GM12878 (cell line): ENCODE data around the gene PPP1R11. TPM values are rescaled to one million over a fixed set of nuclear protein-coding genes. Genes with fewer than 3 reads are reported as not detected.

Source experiments
- ATAC-seq: fragments of 200-7000 bp; cut with Tn5 transposase; 3 replicates; pipeline ENCODE4 v1.9.1; 2020; ENCODE audit warnings: mild to moderate bottlenecking, moderate library complexity
- BruUV-seq: library from RNA; stranded (reverse); fragments of 400-500 nt; replicated peaks from 2 replicates; lab custom pipeline; 2021; lab: Mats Ljungman, UMichigan
- CTCF ChIA-PET: fragments of 300-600 bp; sonication (Branson Sonifier 250); formaldehyde crosslinking; extraction: SDS; loops from one replicate; lab custom pipeline; 2021; ENCODE audit warnings: inconsistent platforms; lab: Yijun Ruan, JAX
- POLR2A ChIA-PET: fragments of 350-600 bp; formaldehyde crosslinking; extraction: SDS; loops from one replicate; lab custom pipeline; 2021; ENCODE audit warnings: inconsistent platforms; lab: Charles Lee
- RAD21 ChIA-PET: fragments of 300-600 bp; sonication (Branson Sonifier 250); formaldehyde crosslinking; loops from one replicate; lab custom pipeline; 2023; ENCODE audit warnings: antibody characterized with exemption; ENCODE audit not compliant: unreplicated experiment; lab: Charles Lee
- SMC1A ChIA-PET: fragments of 300-600 bp; sonication (Branson Sonifier 250); formaldehyde crosslinking; loops from one replicate; lab custom pipeline; 2023; ENCODE audit not compliant: unreplicated experiment, uncharacterized antibody; lab: Charles Lee
- DNase-seq: peaks from one replicate; pipeline ENCODE4 v3.0.0-alpha.2; 2011; ENCODE audit warnings: low read depth, low spot score
- FAIRE-seq: peaks from 3 replicates; lab custom pipeline; 2011; peaks lifted over from hg19 to GRCh38; lab: Jason Lieb, UNC
- H2AFZ ChIP-seq: 2 replicates; pipeline ENCODE4 v1.6.0; 2011; ENCODE audit warnings: low read depth, low read length, control low read depth; ENCODE audit not compliant: control insufficient read depth
- H3K27ac ChIP-seq: 2 replicates; pipeline ENCODE4 v1.5.1; 2011; ENCODE audit warnings: control low read depth; ENCODE audit not compliant: control insufficient read depth, insufficient read depth
- H3K27me3 ChIP-seq, 2 experiments: replicated peaks in 1 of 2; 2 replicates each; pipeline versions ENCODE4 v1.6.0 to v1.6.1; 2011; ENCODE audit warnings: low read length in 1 of 2; ENCODE audit not compliant: control insufficient read depth in 2 of 2, insufficient read depth in 2 of 2
- H3K36me3 ChIP-seq, 2 experiments: 2 replicates each; pipeline ENCODE4 v1.5.1; 2011; ENCODE audit warnings: low read length in 1 of 2; ENCODE audit not compliant: control insufficient read depth in 2 of 2, insufficient read depth in 2 of 2
- H3K4me1 ChIP-seq: 2 replicates; pipeline ENCODE4 v1.6.1; 2011; ENCODE audit warnings: mild to moderate bottlenecking, low read length, moderate library complexity, mixed read lengths; ENCODE audit not compliant: control insufficient read depth, insufficient read depth
- H3K4me2 ChIP-seq: 2 replicates; pipeline ENCODE4 v1.6.0; 2011; ENCODE audit warnings: control low read depth; ENCODE audit not compliant: control insufficient read depth, insufficient read depth
- H3K4me3 ChIP-seq: fragments of 200-600 bp; sonication (generic); 2 replicates; pipeline ENCODE4 v1.5.1; 2016
- H3K79me2 ChIP-seq: 2 replicates; pipeline ENCODE4 v1.6.0; 2011; ENCODE audit warnings: low read length; ENCODE audit not compliant: control insufficient read depth, insufficient read depth
- H3K9ac ChIP-seq: 2 replicates; pipeline ENCODE4 v1.8.0; 2011; ENCODE audit warnings: low read length, control low read depth, mixed read lengths; ENCODE audit not compliant: control insufficient read depth, insufficient read depth
- H3K9me3 ChIP-seq: replicated peaks from 3 replicates; pipeline ENCODE4 v1.5.1; 2011; ENCODE audit warnings: mild to moderate bottlenecking, low read length; ENCODE audit not compliant: control insufficient read depth, insufficient read depth
- H4K20me1 ChIP-seq: 2 replicates; pipeline ENCODE4 v1.6.0; 2011; ENCODE audit not compliant: control insufficient read depth, insufficient read depth
- CHD2 ChIP-seq: IDR thresholded peaks from 2 replicates; pipeline ENCODE4 v1.6.1; 2011; ENCODE audit warnings: low read depth, low read length, improper control_type of control experiment, borderline replicate concordance
- FOXM1 ChIP-seq: IDR thresholded peaks from 2 replicates; pipeline ENCODE4 v1.6.1; 2012; ENCODE audit warnings: low read depth, mild to moderate bottlenecking, inconsistent platforms, low read length, moderate library complexity
- MYB ChIP-seq: fragments of 150-350 bp; IDR thresholded peaks from 2 replicates; pipeline ENCODE4 v1.6.1; 2014; ENCODE audit warnings: mild to moderate bottlenecking, low read depth, low read length, borderline replicate concordance
- NBN ChIP-seq: fragments of 450-650 bp; IDR thresholded peaks from 2 replicates; pipeline ENCODE4 v1.6.1; 2016
- STAT3 ChIP-seq: IDR thresholded peaks from 2 replicates; pipeline ENCODE4 v1.6.1; 2011; ENCODE audit warnings: low read depth, low read length, improper control_type of control experiment
- TAF1 ChIP-seq: IDR thresholded peaks from 2 replicates; pipeline ENCODE4 v1.6.1; 2011; ENCODE audit warnings: mild to moderate bottlenecking, low read depth, low read length, borderline replicate concordance
- TBL1XR1 ChIP-seq: IDR thresholded peaks from 2 replicates; pipeline ENCODE4 v1.6.1; 2012; ENCODE audit warnings: low read depth, low read length, improper control_type of control experiment
- USF1 ChIP-seq: IDR thresholded peaks from 2 replicates; pipeline ENCODE4 v1.6.1; 2011; ENCODE audit warnings: borderline replicate concordance, low read depth, mild to moderate bottlenecking, moderate library complexity, mixed read lengths, low read length; ENCODE audit not compliant: insufficient read depth; ENCODE audit errors: extremely low read length
- ZNF384 ChIP-seq: IDR thresholded peaks from 2 replicates; pipeline ENCODE4 v1.6.1; 2012; ENCODE audit warnings: low read depth, mild to moderate bottlenecking, low read length, improper control_type of control experiment, borderline replicate concordance
- WGBS: methylation state at CpG from one replicate; pipeline ENCODE4 v1.1.6; 2016; ENCODE audit warnings: low lambda C conversion rate; ENCODE audit not compliant: insufficient replicate concordance, insufficient coverage; ENCODE audit errors: missing lambda C conversion rate; 5-methylcytosine and 5-hydroxymethylcytosine counted together
- in situ Hi-C: fragments of 300-500 bp; cut with MboI; formaldehyde crosslinking; loops from 9 replicates; pipeline ENCODE4 v1.14.3; 2018; ENCODE audit warnings: mixed read lengths
- intact Hi-C: fragments of 100-400 bp; cut with micrococcal nuclease; formaldehyde crosslinking; loops from one replicate; pipeline ENCODE4 v1.14.2; 2022; ENCODE audit not compliant: unreplicated experiment
- polyA plus RNA-seq, 11 experiments: library from polyadenylated mRNA; depleted of rRNA in 4 of 11; unstranded in 6 of 11; stranded (reverse) in 5 of 11; fragments of >200 nt; fragmentation: Nextera tagmentation in 4 of 11; fragmentation: Illumina TruSeq in 1 of 11; extraction: Ambion mirVana in 4 of 11; extraction: Trizol in 1 of 11; gene quantifications; 1 replicate in 1 of 11; 2 replicates in 10 of 11; pipeline versions ENCODE4 v1.2.1 to v1.2.3, GENCODE V29; 2011 to 2016; ENCODE audit warnings: inconsistent platforms in 2 of 11, missing spikeins in 2 of 11, low read depth in 1 of 11
- total RNA-seq, 4 experiments: library from RNA; depleted of rRNA in 3 of 4; stranded (reverse); fragments of >200 nt in 3 of 4; fragmentation: Illumina TruSeq in 1 of 4; extraction: Trizol in 1 of 4; gene quantifications; 2 replicates each; pipeline versions ENCODE4 v1.2.1 to v1.2.3, GENCODE V29; 2013 to 2021
- TF ChIP-seq, protein P1 (sequence below): fragments of 450-650 bp; IDR thresholded peaks from 2 replicates; pipeline ENCODE4 v1.6.1; 2017; ENCODE audit warnings: mild to moderate bottlenecking, low read depth, inconsistent platforms; ENCODE audit not compliant: poor library complexity, severe bottlenecking

The PPP1R11 gene
- total and polyA plus RNA-seq, 10 of the 15 experiments (the other 5 are each of a cell fraction or from before 2014, with no cell fraction given), result 12.6 to 56.1 (median 33.5) TPM

DNA sequence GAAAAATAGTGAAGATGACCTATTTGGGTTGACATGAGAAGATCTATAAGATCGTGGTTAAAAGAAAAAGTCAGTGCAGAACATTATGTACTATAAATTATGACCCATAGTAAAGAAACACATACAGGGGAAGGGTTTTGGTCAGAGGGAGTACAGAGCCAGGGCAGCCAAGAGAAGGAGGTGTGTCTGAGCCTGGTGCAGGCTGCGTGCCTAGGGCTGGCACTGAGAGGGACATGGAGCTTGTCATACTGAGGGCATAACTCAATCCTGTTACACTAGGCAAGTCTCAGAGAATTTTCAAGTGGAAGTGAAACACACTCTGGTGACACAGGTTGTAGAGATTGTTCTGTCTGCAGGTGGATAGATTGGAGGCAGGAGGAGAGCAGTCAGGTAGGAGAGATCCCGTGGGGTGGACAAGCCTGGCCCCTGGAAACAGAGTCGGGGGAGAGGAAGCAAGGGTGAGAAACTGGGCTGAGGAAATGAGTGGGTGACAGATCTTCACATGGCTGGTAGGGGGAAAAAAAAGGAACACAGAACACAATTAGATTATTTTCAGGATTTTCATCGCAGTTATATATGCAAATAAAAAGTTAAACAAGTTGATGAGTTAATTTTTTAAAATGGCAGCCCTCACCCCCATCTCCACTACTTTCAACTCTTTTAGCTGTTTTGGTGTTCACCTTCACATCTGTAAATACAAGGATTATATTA, 27.1 kb downstream of the PPP1R11 start:
- SMC1A ChIA-PET, result interaction anchor here (2.0 to 3.8 kb wide), 2 partner anchors 10 to 38 kb away, joined by 11 to 13 read pairs; no protein-coding TSS in a partner anchor
- RAD21 ChIA-PET, result interaction anchor here (1.0 to 1.9 kb wide), 2 partner anchors 9 to 245 kb away, joined by 3 to 9 read pairs; no protein-coding TSS in a partner anchor

More for the DNA sequence above, 27.1 kb downstream of the PPP1R11 start:
- in situ Hi-C loops, result no loop called here
- intact Hi-C loops, result no loop called here
- no peak for TF ChIP-seq CHD2
- TF ChIP-seq TAF1, result no peak
- TF ChIP-seq NBN, result no peak
- TF ChIP-seq MYB, result no peak
- TF ChIP-seq ZNF384, result no peak
- no peak for TF ChIP-seq FOXM1
- no peak for TF ChIP-seq STAT3
- TF ChIP-seq USF1, result no peak
- TF ChIP-seq TBL1XR1, result no peak
- TF ChIP-seq, protein P1, sequence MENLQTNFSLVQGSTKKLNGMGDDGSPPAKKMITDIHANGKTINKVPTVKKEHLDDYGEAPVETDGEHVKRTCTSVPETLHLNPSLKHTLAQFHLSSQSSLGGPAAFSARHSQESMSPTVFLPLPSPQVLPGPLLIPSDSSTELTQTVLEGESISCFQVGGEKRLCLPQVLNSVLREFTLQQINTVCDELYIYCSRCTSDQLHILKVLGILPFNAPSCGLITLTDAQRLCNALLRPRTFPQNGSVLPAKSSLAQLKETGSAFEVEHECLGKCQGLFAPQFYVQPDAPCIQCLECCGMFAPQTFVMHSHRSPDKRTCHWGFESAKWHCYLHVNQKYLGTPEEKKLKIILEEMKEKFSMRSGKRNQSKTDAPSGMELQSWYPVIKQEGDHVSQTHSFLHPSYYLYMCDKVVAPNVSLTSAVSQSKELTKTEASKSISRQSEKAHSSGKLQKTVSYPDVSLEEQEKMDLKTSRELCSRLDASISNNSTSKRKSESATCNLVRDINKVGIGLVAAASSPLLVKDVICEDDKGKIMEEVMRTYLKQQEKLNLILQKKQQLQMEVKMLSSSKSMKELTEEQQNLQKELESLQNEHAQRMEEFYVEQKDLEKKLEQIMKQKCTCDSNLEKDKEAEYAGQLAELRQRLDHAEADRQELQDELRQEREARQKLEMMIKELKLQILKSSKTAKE, result no peak
- WGBS, result 6% methylated on average over 5 of the region's 5 CpGs
- no peak for DNase-seq
- H4K20me1 ChIP-seq, result no peaks in the 10 kb centered on the region
- H3K4me3 ChIP-seq, result no peak overlapping the region
- ATAC-seq, result no peak
- H2AFZ ChIP-seq, result no peak overlapping the region
- no peak overlapping the region for H3K27ac ChIP-seq
- no peak overlapping the region for H3K4me2 ChIP-seq
- no peaks in the 10 kb centered on the region for H3K9me3 ChIP-seq
- no peak for FAIRE-seq
- no peak overlapping the region for H3K9ac ChIP-seq
- H3K36me3 ChIP-seq, result no peaks in the 10 kb centered on the region
- no peaks in the 10 kb centered on the region for H3K79me2 ChIP-seq
- H3K4me1 ChIP-seq, result no peaks in the 10 kb centered on the region
- BruUV-seq, result no TSS peak
- ChIA-PET POLR2A (no interaction called here), CTCF (interaction anchor here (1.3 to 2.1 kb wide), 3 partner anchors 11 to 37 kb away, joined by 3 to 16 read pairs (median 4); no protein-coding TSS in a partner anchor)
- H3K27me3 ChIP-seq, result peaks cover 6 to 7% of the 10 kb centered on the region in 2 experiments; a peak in 2 of 4 replicates
